Putamen (tissue), 1 donor: Measurements from ENCODE around the gene ANGPTL5.
"Not testable (repeated sequence)": the region's sequence is repeated elsewhere in the genome, so short reads cannot be mapped to it uniquely, and the experiment has no call there.

Experiments used
- DNase-seq: peaks from one replicate; pipeline ENCODE4 v3.0.0-alpha.2; 2016; ENCODE audit warnings: low spot score

ANGPTL5 gene

GRCh38 chr11:101916422-101916821 is at the start of gene ANGPTL5:
ANGPTL5 (minus strand) TSS chr11:101916522; CDS start chr11:101907909, 8,613 bp downstream.
- no peak for DNase-seq

- DNase-seq: not testable (repeated sequence)
These were observed 47.9 kb upstream of the ANGPTL5 start for GRCh38 chr11:101964200-101964599.

GRCh38 chr11:101960231-101960630 is 43.9 kb upstream of the ANGPTL5 start:
- DNase-seq: no peak

GRCh38 chr11:101955701-101956100 is 39.4 kb upstream of the ANGPTL5 start:
- no peak for DNase-seq

- DNase-seq: no peak
These were observed 39.0 kb upstream of the ANGPTL5 start for GRCh38 chr11:101955278-101955677.

GRCh38 chr11:101949680-101950220 is 33.4 kb upstream of the ANGPTL5 start:
- no peak for DNase-seq

- DNase-seq: no peak
These were observed 29.1 kb upstream of the ANGPTL5 start for GRCh38 chr11:101945448-101945847.

GRCh38 chr11:101944923-101945322 is 28.6 kb upstream of the ANGPTL5 start:
- no peak for DNase-seq

GRCh38 chr11:101940901-101941520 is 24.7 kb upstream of the ANGPTL5 start:
- DNase-seq: no peak

- no peak for DNase-seq
These were observed 15.4 kb upstream of the ANGPTL5 start for GRCh38 chr11:101931692-101932091.

GRCh38 chr11:101929294-101929915 is 13.1 kb upstream of the ANGPTL5 start:
- DNase-seq: no peak

GRCh38 chr11:101923554-101923953 is 7.2 kb upstream of the ANGPTL5 start:
- no peak for DNase-seq

- no peak for DNase-seq
These were observed 4.7 kb upstream of the ANGPTL5 start for GRCh38 chr11:101920992-101921391.

- no peak for DNase-seq
These were observed 904 bp upstream of the ANGPTL5 start for GRCh38 chr11:101917226-101917625.

- DNase-seq: no peak
These were observed 481 bp downstream of the ANGPTL5 start for GRCh38 chr11:101915791-101916291.

GRCh38 chr11:101914738-101915426 is 1.4 kb downstream of the ANGPTL5 start, which contains the start of gene CEP126:
CEP126 (plus strand) TSS chr11:101915010; CDS start chr11:101915285, 275 bp downstream.
- DNase-seq: peak; percentile 94

- no peak for DNase-seq
These were observed 2.0 kb downstream of the ANGPTL5 start for GRCh38 chr11:101914341-101914737.

- no peak for DNase-seq
These were observed 2.7 kb downstream of the ANGPTL5 start for GRCh38 chr11:101913656-101914055.

GRCh38 chr11:101912823-101913284 is 3.5 kb downstream of the ANGPTL5 start:
- DNase-seq: no peak

GRCh38 chr11:101909087-101909486 is 7.2 kb downstream of the ANGPTL5 start:
- no peak for DNase-seq

GRCh38 chr11:101907815-101908214 is 8.5 kb downstream of the ANGPTL5 start:
- DNase-seq: no peak

GRCh38 chr11:101894505-101894904 is 21.8 kb downstream of the ANGPTL5 start:
- DNase-seq: no peak

- no peak for DNase-seq
These were observed 26.6 kb downstream of the ANGPTL5 start for GRCh38 chr11:101889767-101890166.
